Transverse colon (tissue), 4 donors: ENCODE results near the gene GRIN2D. TPM values are rescaled to one million over a fixed set of nuclear protein-coding genes. Genes with fewer than 3 reads are reported as not detected.

Experiments used
- DNase-seq: peaks from one replicate; pipeline ENCODE4 v3.0.0-alpha.2; 2019
- H3K27ac ChIP-seq, 4 donors: fragments of 200-600 bp; sonication (generic); 2 replicates each; pipeline ENCODE4 v1.5.1; 2016 to 2018; ENCODE audit warnings: inconsistent platforms in 4 of 4
- H3K27me3 ChIP-seq: fragments of 200-600 bp; sonication (generic); 2 replicates; pipeline ENCODE4 v1.5.1; 2017; ENCODE audit warnings: inconsistent platforms
- H3K36me3 ChIP-seq, 4 donors: fragments of 200-600 bp; sonication (generic); 2 replicates each; pipeline ENCODE4 v1.5.1; 2017 to 2019; ENCODE audit warnings: inconsistent platforms in 4 of 4
- H3K4me1 ChIP-seq, 4 donors: fragments of 200-600 bp; sonication (generic); 2 replicates each; pipeline ENCODE4 v1.5.1; 2017 to 2020; ENCODE audit warnings: inconsistent platforms in 4 of 4
- H3K4me3 ChIP-seq, 4 donors: fragments of 200-600 bp; sonication (generic); 1 replicate in 1 of 4; 2 replicates in 3 of 4; pipeline versions ENCODE4 v1.5.1 to v1.6.1; 2017 to 2019; ENCODE audit warnings: inconsistent platforms in 4 of 4
- H3K9me3 ChIP-seq, 2 donors: fragments of 200-600 bp; sonication (generic); 2 replicates each; pipeline ENCODE4 v1.5.1; 2017 to 2019; ENCODE audit warnings: inconsistent platforms in 2 of 2
- EP300 ChIP-seq: sonication (generic); formaldehyde crosslinking; IDR thresholded peaks from one replicate; pipeline ENCODE4 v1.6.1; 2017; ENCODE audit warnings: antibody characterized with exemption, low read depth
- POLR2A ChIP-seq: fragments of 450-650 bp; IDR thresholded peaks from one replicate; pipeline ENCODE4 v1.6.1; 2016; ENCODE audit warnings: antibody characterized with exemption, mild to moderate bottlenecking, moderate library complexity
- POLR2AphosphoS5 ChIP-seq, 3 donors: sonication (generic); formaldehyde crosslinking; IDR thresholded peaks; one replicate each; pipeline ENCODE4 v1.6.1; 2016; ENCODE audit warnings: antibody characterized with exemption in 3 of 3
- WGBS, 2 donors: methylation state at CpG; one replicate each; pipeline ENCODE4 v1.1.5; 2018; ENCODE audit warnings: low coverage in 1 of 2; 5-methylcytosine and 5-hydroxymethylcytosine counted together
- in situ Hi-C, 4 donors: fragments of 200-750 bp; cut with MboI; loops; one replicate each; pipeline versions ENCODE4 v1.15.0 to v1.15.1; 2017; ENCODE audit warnings: low sequenced_read_pairs in 3 of 4, low pct_ligation_motif_present in 1 of 4, low pct_unique_long_range_greater_than_20kb in 1 of 4
- intact Hi-C: fragments of 100-400 bp; cut with DNase I; formaldehyde crosslinking; loops from one replicate; pipeline ENCODE4 v1.15.1; 2023; ENCODE audit warnings: low total_unique reads
- total RNA-seq, 4 donors: library from RNA; depleted of rRNA; stranded (reverse); fragments of >200 nt; gene quantifications; one replicate each; pipeline ENCODE4 v1.1.0, GENCODE V29; 2016
- TF ChIP-seq, protein P1 (sequence below), 5 experiments: fragments of 200-600 bp in 3 of 5; fragments of 450-650 bp in 2 of 5; sonication (generic) in 3 of 5; IDR thresholded peaks; 1 replicate in 2 of 5; 2 replicates in 3 of 5; pipeline ENCODE4 v1.5.1; 2016 to 2017; ENCODE audit warnings: antibody characterized with exemption in 5 of 5, inconsistent platforms in 3 of 5, mild to moderate bottlenecking in 2 of 5, moderate library complexity in 1 of 5

Gene GRIN2D
- total RNA-seq, 4 donors from 2014 or later, result 0.32 to 3.8 (median 0.41) TPM; not detected in 1

DNA sequence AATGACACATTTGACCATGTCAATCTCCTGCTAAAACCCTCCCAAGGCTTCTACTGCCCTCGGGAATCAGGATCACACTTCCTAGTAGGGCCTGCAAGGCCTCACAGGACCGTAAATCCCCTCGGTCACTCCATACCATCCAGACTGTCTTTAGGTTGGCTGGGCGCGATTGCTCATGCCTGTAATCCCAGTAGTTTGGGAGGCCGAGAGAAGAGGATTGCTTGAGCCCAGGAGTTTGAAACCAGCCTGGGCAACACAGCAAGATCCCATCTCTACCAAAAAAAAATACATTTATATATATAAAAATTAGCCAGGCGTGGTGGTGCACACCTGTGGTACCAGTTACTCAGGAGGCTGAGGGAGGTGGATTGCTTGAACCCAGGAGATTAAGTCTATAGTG lies 44.7 kb upstream of the GRIN2D start:
- WGBS, 2 donors, result 89% methylated on average over 7 of the region's 7 CpGs; no CpG with 5 or more reads in 1 of the 2 donors
- Histone ChIP-seq H3K36me3 (no peaks in the 10 kb centered on the region), H3K4me3 (no peak overlapping the region), H3K27ac (no peak overlapping the region), H3K27me3 (no peaks in the 10 kb centered on the region), H3K4me1 (no peaks in the 10 kb centered on the region), H3K9me3 (no peaks in the 10 kb centered on the region)
- intact Hi-C loops, result no loop called here
- TF ChIP-seq, protein P1, sequence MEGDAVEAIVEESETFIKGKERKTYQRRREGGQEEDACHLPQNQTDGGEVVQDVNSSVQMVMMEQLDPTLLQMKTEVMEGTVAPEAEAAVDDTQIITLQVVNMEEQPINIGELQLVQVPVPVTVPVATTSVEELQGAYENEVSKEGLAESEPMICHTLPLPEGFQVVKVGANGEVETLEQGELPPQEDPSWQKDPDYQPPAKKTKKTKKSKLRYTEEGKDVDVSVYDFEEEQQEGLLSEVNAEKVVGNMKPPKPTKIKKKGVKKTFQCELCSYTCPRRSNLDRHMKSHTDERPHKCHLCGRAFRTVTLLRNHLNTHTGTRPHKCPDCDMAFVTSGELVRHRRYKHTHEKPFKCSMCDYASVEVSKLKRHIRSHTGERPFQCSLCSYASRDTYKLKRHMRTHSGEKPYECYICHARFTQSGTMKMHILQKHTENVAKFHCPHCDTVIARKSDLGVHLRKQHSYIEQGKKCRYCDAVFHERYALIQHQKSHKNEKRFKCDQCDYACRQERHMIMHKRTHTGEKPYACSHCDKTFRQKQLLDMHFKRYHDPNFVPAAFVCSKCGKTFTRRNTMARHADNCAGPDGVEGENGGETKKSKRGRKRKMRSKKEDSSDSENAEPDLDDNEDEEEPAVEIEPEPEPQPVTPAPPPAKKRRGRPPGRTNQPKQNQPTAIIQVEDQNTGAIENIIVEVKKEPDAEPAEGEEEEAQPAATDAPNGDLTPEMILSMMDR (IDR thresholded peaks at IDR 0.05), result no peak
- TF ChIP-seq EP300 (no peak), POLR2A (no peak), POLR2AphosphoS5 (IDR thresholded peaks at IDR 0.05) (no peak)
- no peak for DNase-seq
- in situ Hi-C loops, result no loop called here

DNA sequence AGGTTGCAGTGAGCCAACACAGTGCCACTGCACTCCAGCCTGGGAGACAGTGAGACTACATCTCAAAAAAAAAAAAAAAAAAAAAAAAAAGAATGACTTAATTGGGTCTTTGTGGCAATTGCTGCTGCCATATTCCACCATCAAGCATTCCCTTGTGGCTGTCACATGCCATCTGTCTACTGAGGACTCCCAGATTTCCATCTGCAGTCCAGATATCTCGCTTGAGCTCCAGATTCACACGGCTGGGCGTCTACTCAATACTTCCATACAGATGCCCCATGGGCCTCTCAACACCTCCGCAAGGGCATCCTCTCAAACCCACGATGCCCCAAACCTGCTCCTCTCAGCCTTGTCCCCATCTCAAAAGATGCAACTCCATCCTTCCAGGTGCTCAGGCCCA lies 42.6 kb upstream of the GRIN2D start:
- Histone ChIP-seq H3K27me3 (no peaks in the 10 kb centered on the region), H3K27ac (no peak overlapping the region), H3K4me3 (no peak overlapping the region), H3K36me3 (no peaks in the 10 kb centered on the region), H3K4me1 (no peaks in the 10 kb centered on the region), H3K9me3 (no peaks in the 10 kb centered on the region)
- DNase-seq, result no peak
- intact Hi-C loops, result no loop called here
- WGBS, 2 donors, result 89 to 90% methylated on average over 5 of the region's 5 CpGs
- in situ Hi-C loops, result no loop called here
- no peak for TF ChIP-seq POLR2AphosphoS5 (IDR thresholded peaks at IDR 0.05)
- TF ChIP-seq, protein P1 (IDR thresholded peaks at IDR 0.05), result no peak
- no peak for TF ChIP-seq POLR2A
- TF ChIP-seq EP300, result no peak

GRCh38 chr19:48351341-48351752 lies 42.1 kb upstream of the GRIN2D start:
- H3K4me3 ChIP-seq, result no peak overlapping the region
- no peaks in the 10 kb centered on the region for H3K27me3 ChIP-seq
- no peaks in the 10 kb centered on the region for H3K9me3 ChIP-seq
- DNase-seq, result peak; percentile 87
- H3K36me3 ChIP-seq, result no peaks in the 10 kb centered on the region
- WGBS, 2 donors, result 40 to 93% methylated on average over 3 to 8 of the region's 8 CpGs
- no peaks in the 10 kb centered on the region for H3K4me1 ChIP-seq
- TF ChIP-seq, protein P1 (IDR thresholded peaks at IDR 0.05), result peak; percentile 80 to 89 (median 83)
- TF ChIP-seq EP300, result no peak
- in situ Hi-C loops, result no loop called here
- no peak overlapping the region for H3K27ac ChIP-seq
- intact Hi-C loops, result no loop called here

- Histone ChIP-seq H3K27ac (no peak overlapping the region), H3K4me1 (no peaks in the 10 kb centered on the region), H3K36me3 (no peaks in the 10 kb centered on the region), H3K4me3 (no peak overlapping the region), H3K27me3 (no peaks in the 10 kb centered on the region), H3K9me3 (no peaks in the 10 kb centered on the region)
- WGBS, 2 donors, result 78 to 93% methylated on average over 4 to 5 of the region's 5 CpGs
- DNase-seq, result no peak
- in situ Hi-C loops, result no loop called here
- intact Hi-C loops, result no loop called here
- TF ChIP-seq POLR2A, result no peak
- TF ChIP-seq POLR2AphosphoS5 (IDR thresholded peaks at IDR 0.05), result no peak
- TF ChIP-seq, protein P1 (IDR thresholded peaks at IDR 0.05), result no peak
- TF ChIP-seq EP300, result no peak
Observed at GRCh38 chr19:48353677-48354076, 39.8 kb upstream of the GRIN2D start.
